Measurements from ENCODE around the gene PIAS2.
A peak's percentile ranks its signal among the peaks of the same experiment; 100 is the strongest.
"Not testable (repeated sequence)": the region's sequence is repeated elsewhere in the genome, so short reads cannot be mapped to it uniquely, and the experiment has no call there.

Gene PIAS2

GRCh38 chr18:46903406-46903805, 13.9 kb downstream of the PIAS2 start:
- no peak for DNase-seq

- DNase-seq: no peak
These were observed 17.9 kb downstream of the PIAS2 start for GRCh38 chr18:46899274-46899948.

GRCh38 chr18:46894124-46894523, 23.2 kb downstream of the PIAS2 start:
- DNase-seq: no peak

GRCh38 chr18:46893360-46893759, 23.9 kb downstream of the PIAS2 start:
- no peak for DNase-seq

- no peak for DNase-seq
These were observed 24.5 kb downstream of the PIAS2 start for GRCh38 chr18:46892842-46893241.

GRCh38 chr18:46891742-46892214, 25.5 kb downstream of the PIAS2 start:
- DNase-seq: no peak

- DNase-seq: no peak
These were observed 28.3 kb downstream of the PIAS2 start for GRCh38 chr18:46888965-46889364.

GRCh38 chr18:46886893-46887292, 30.4 kb downstream of the PIAS2 start:
- no peak for DNase-seq

- DNase-seq: no peak
These were observed 34.1 kb downstream of the PIAS2 start for GRCh38 chr18:46883180-46883579.

GRCh38 chr18:46877329-46877987, 39.8 kb downstream of the PIAS2 start:
- no peak for DNase-seq

GRCh38 chr18:46868169-46868921, 49.0 kb downstream of the PIAS2 start:
- DNase-seq: no peak

GRCh38 chr18:46867367-46868143, 49.8 kb downstream of the PIAS2 start:
- no peak for DNase-seq

- no peak for DNase-seq
These were observed 50.8 kb downstream of the PIAS2 start for GRCh38 chr18:46866523-46866922.

GRCh38 chr18:46865245-46865644, 52.1 kb downstream of the PIAS2 start:
- not testable (repeated sequence) for DNase-seq

- peak; percentile 8 for DNase-seq
These were observed 57.5 kb downstream of the PIAS2 start for GRCh38 chr18:46859855-46860254.

- DNase-seq: no peak
These were observed 59.0 kb downstream of the PIAS2 start for GRCh38 chr18:46858290-46858689.

- no peak for DNase-seq
These were observed 60.3 kb downstream of the PIAS2 start for GRCh38 chr18:46856973-46857372.

GRCh38 chr18:46849007-46849406, 68.3 kb downstream of the PIAS2 start:
- no peak for DNase-seq

- no peak for DNase-seq
These were observed 73.9 kb downstream of the PIAS2 start for GRCh38 chr18:46843372-46843771.

GRCh38 chr18:46842583-46842982, 74.7 kb downstream of the PIAS2 start:
- DNase-seq: no peak

GRCh38 chr18:46833899-46834298, 83.4 kb downstream of the PIAS2 start:
- DNase-seq: no peak

- DNase-seq: no peak
These were observed 84.5 kb downstream of the PIAS2 start for GRCh38 chr18:46832849-46833248.

- not testable (repeated sequence) for DNase-seq
These were observed 84.9 kb downstream of the PIAS2 start for GRCh38 chr18:46832422-46832821.

All from fibroblast of skin of scalp (primary cell).